NCI-H187 treated with DMSO at 0.1 percent for 48 hours (cell line): ENCODE data around the gene HBE1.
"Not testable (repeated sequence)": the region's sequence is repeated elsewhere in the genome, so short reads cannot be mapped to it uniquely, and the experiment has no call there.

Source experiments
- DNase-seq: peaks from one replicate; lab custom pipeline; 2025; lab: John Stamatoyannopoulos, UW

The HBE1 gene

DNA sequence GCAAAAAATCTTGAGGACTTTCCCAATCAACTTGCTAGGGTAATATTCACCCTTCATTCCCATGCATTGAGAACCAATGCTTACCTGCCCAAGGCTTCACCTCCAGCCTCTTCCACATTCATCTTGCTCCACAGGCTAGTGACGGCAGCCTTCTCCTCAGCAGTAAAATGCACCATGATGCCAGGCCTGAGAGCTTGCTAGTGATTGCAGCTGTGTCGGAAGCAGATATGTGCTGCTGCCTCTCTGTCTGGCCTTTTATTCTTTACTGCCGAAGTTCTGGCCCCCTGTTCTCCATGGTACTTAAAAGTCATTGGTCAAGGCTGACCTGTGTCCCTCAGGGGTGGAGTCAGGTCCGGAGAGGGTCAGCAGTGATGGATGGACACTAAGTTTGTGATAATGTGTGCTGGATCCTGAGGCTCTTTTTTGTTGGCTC, at the start of gene HBE1:
Gene HBE1 (minus strand): TSS at position 231 of the 433 bp plus-strand sequence. CDS start 55 bp downstream, at position 176.
- DNase-seq, result no peak

GRCh38 chr11:5317292-5317691, 47.5 kb upstream of the HBE1 start:
- DNase-seq, result no peak

- DNase-seq, result not testable (repeated sequence)
Measured at GRCh38 chr11:5313326-5314023, 43.7 kb upstream of the HBE1 start.

GRCh38 chr11:5310423-5310822, 40.7 kb upstream of the HBE1 start:
- no peak for DNase-seq

- no peak for DNase-seq
Measured at GRCh38 chr11:5307256-5308019, 37.7 kb upstream of the HBE1 start.

- no peak for DNase-seq
Measured at GRCh38 chr11:5304046-5304445, 34.3 kb upstream of the HBE1 start.

DNA sequence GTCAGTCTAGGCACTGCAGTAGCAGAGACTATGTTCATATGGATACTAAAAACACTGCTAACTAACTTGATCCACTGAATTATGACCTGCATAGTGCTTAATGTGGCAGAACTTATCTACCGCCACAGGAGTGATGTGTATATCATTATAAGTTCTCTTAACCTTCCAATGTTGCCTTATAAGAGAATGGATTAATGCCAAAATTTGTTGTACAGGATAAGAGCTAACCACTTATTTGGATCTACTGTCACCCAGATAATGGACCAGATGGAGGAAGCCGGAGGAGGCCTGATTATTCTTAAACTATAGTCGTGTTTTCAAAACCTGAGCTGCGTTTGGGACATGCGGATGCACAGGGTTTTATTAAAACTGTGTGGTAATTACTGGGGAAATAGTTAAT, 33.9 kb upstream of the HBE1 start:
- DNase-seq, result no peak

DNA sequence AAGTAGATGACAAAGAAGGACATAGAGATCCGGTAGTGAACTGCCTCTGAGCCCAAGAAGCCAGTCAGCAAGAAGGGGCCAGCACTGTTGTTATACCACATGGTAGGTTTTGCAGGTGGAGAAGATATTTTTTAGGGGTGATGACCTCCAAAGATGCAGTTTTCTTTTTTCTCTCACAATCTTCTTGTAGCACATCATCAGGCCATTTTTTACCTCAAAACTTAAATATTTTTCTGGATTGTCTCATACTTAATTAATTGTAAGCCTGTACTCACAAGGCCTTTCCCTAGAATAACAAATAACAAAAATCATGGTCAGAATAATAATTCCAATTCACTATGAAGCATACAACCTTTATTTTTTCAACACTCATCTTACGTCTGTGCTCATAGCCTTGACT, 32.1 kb upstream of the HBE1 start, which contains the start of gene OR51B4:
Gene OR51B4 (minus strand): TSS at position 101 of the 400 bp plus-strand sequence. CDS start 0 bp downstream, at position 101.
- no peak for DNase-seq

- no peak for DNase-seq
Measured at GRCh38 chr11:5300251-5300650, 30.5 kb upstream of the HBE1 start.

DNA sequence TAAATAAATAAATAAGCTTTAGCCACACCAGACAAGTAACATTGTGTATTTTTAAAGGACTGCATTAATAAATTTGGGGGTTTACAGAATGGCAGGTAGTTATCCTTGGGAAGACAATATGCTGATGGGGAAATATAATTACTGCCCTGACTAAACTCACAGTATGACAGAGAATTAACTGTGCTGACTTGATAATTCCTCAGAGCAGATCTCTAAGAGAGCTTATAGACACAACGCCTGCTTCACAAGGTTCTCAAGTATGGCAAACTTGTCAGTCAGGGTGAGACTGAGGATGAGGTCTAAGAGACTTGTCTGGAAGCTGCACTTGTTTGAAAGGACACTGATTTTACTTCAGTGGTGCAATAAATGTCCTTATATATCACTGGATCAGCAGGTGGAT, 28.7 kb upstream of the HBE1 start:
- DNase-seq, result no peak

GRCh38 chr11:5297721-5298323, 28.1 kb upstream of the HBE1 start:
- no peak for DNase-seq

DNA sequence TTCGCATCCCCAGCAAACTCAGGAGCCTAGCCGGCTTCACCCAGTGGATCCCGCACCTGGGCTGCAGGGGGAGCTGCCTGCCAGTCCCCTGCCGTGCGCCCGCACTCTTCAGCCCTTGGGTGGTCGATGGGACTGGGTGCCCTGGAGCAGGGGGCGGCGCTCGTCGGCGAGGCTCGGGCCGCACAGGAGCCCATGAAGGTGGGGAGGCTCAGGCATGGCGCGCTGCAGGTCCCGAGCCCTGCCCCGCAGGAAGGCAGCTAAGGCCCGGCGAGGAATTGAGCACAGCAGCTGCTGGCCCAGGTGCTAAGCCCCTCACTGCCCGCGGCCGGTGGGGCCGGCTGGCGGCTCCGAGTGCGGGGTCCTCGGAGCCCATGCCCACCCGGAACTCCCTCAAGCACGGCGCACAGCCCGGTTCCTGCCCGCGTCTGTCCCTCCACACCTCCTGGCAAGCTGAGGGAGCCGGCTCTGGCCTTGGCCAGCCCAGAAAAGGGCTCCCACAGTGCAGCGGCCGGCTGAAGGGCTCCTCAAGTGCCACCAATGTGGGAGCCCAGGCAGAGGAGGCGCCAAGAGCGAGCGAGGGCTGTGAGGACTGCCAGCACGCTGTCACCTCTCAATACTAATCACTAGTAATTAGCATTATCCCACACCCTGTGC, 24.7 kb upstream of the HBE1 start:
- DNase-seq, result not testable (repeated sequence)

GRCh38 chr11:5293028-5293427, 23.3 kb upstream of the HBE1 start:
- DNase-seq, result no peak

- no peak for DNase-seq
Measured at GRCh38 chr11:5291207-5291838, 21.6 kb upstream of the HBE1 start.

- DNase-seq, result no peak
Measured at GRCh38 chr11:5290106-5290505, 20.4 kb upstream of the HBE1 start.

GRCh38 chr11:5289696-5290095, 20.0 kb upstream of the HBE1 start:
- no peak for DNase-seq

DNA sequence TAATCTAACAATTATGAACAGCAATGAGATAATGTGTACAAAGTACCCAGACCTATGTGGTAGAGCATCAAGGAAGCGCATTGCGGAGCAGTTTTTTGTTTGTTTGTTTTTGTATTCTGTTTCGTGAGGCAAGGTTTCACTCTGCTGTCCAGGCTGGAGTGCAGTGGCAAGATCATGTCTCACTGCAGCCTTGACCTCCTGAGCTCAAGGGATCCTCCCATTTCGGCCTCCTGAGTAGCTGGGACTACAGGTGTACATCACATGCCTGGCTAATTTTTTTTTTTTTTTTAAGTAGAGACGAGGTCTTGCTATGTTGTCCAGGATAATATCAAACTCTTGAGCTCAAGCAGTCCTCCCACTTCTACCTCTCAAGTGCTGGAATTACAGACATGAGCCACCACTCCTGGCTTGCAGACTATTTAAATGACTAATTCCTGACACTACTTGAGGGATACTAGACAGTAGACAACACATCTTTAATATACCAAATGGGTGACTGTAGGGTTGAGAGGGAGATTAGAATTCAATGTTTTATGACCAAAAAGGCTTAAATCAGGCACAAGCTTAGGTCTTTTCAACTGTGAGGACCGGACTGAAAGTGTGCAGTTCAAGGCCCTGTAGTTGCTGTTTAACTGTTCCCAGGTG, 19.3 kb upstream of the HBE1 start:
- DNase-seq, result no peak

- no peak for DNase-seq
Measured at GRCh38 chr11:5288108-5288905, 18.6 kb upstream of the HBE1 start.

DNA sequence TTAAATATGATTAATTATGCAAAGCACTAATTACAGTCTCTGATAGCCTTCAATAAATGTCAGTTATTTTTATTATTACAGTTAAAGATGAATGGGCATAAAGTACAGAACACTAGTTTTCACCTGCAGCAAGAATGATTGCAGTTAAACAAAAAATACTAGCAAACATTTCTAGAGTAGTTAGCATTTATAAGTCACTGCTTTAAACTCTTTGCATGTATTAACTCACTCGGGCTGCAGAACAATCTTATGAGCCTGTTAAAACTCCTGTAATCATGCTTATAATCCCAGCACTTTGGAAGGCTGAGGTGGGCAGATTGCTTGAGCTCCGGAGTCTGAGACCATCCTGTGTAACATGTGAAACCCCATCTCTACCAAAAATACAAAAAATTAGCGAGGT, 17.2 kb upstream of the HBE1 start:
- no peak for DNase-seq

- DNase-seq, result no peak
Measured at GRCh38 chr11:5286351-5286750, 16.6 kb upstream of the HBE1 start.
